Smooth muscle cell (in vitro differentiated cells): ENCODE data around the gene TNFSF13. TPM values are rescaled to one million over a fixed set of nuclear protein-coding genes. Genes with fewer than 3 reads are reported as not detected.

Experiments used
- DNase-seq: peaks from one replicate; lab custom pipeline; 2025; ENCODE audit not compliant: unreplicated experiment; lab: John Stamatoyannopoulos, UW
- H2AFZ ChIP-seq: fragments of 200-600 bp; sonication (generic); 2 replicates; pipeline ENCODE4 v1.6.0; 2016; ENCODE audit warnings: antibody characterized with exemption, low read depth, mild to moderate bottlenecking
- H3F3A ChIP-seq: fragments of 200-600 bp; sonication (generic); 2 replicates; pipeline ENCODE4 v1.6.0; 2017; ENCODE audit warnings: antibody characterized with exemption, low read depth
- H3K27ac ChIP-seq: fragments of 200-600 bp; sonication (generic); 2 replicates; pipeline ENCODE4 v1.5.1; 2016; ENCODE audit warnings: low read depth, mild to moderate bottlenecking
- H3K27me3 ChIP-seq: fragments of 200-600 bp; sonication (generic); 2 replicates; pipeline ENCODE4 v1.6.1; 2016; ENCODE audit warnings: low read depth, mild to moderate bottlenecking
- H3K36me3 ChIP-seq: fragments of 200-600 bp; sonication (generic); 2 replicates; pipeline ENCODE4 v1.5.1; 2016; ENCODE audit warnings: low read depth
- H3K4me1 ChIP-seq: fragments of 200-600 bp; sonication (generic); 2 replicates; pipeline ENCODE4 v1.5.1; 2016; ENCODE audit warnings: low read depth
- H3K4me2 ChIP-seq: fragments of 200-600 bp; sonication (generic); 2 replicates; pipeline ENCODE4 v1.6.0; 2016; ENCODE audit warnings: mild to moderate bottlenecking
- H3K4me3 ChIP-seq: fragments of 200-600 bp; sonication (generic); 2 replicates; pipeline ENCODE4 v1.5.1; 2016; ENCODE audit warnings: mild to moderate bottlenecking
- H3K79me2 ChIP-seq: fragments of 200-600 bp; sonication (generic); 2 replicates; pipeline ENCODE4 v1.6.0; 2016; ENCODE audit warnings: low read depth, mild to moderate bottlenecking
- H3K9ac ChIP-seq: fragments of 200-600 bp; sonication (generic); 2 replicates; pipeline ENCODE4 v1.6.0; 2016; ENCODE audit warnings: low read depth
- H3K9me3 ChIP-seq: fragments of 200-600 bp; sonication (generic); replicated peaks from 2 replicates; pipeline ENCODE4 v1.5.1; 2016; ENCODE audit warnings: low read depth
- H4K20me1 ChIP-seq: fragments of 200-600 bp; sonication (generic); 2 replicates; pipeline ENCODE4 v1.6.0; 2016; ENCODE audit warnings: low read depth
- CTCF ChIP-seq: fragments of 200-600 bp; sonication (generic); IDR thresholded peaks from 2 replicates; pipeline ENCODE4 v1.5.1; 2017; ENCODE audit warnings: borderline replicate concordance, mild to moderate bottlenecking, antibody characterized with exemption; ENCODE audit not compliant: insufficient read depth, poor library complexity, severe bottlenecking
- WGBS: methylation state at CpG from one replicate; pipeline ENCODE4 v1.1.7; 2016; ENCODE audit warnings: low lambda C conversion rate; 5-methylcytosine and 5-hydroxymethylcytosine counted together
- polyA plus RNA-seq: library from polyadenylated mRNA; unstranded; fragments of >200 nt; fragmentation: Nextera tagmentation; extraction: Ambion mirVana; gene quantifications from 2 replicates; pipeline ENCODE4 v1.2.1, GENCODE V29; 2016
- total RNA-seq: library from RNA; depleted of rRNA; stranded (reverse); fragments of >200 nt; gene quantifications from 2 replicates; pipeline ENCODE4 v1.2.3, GENCODE V29; 2014

Gene TNFSF13
- total and polyA plus RNA-seq, 2 experiments from 2014 or later = 0.38 to 4.1 TPM

DNA sequence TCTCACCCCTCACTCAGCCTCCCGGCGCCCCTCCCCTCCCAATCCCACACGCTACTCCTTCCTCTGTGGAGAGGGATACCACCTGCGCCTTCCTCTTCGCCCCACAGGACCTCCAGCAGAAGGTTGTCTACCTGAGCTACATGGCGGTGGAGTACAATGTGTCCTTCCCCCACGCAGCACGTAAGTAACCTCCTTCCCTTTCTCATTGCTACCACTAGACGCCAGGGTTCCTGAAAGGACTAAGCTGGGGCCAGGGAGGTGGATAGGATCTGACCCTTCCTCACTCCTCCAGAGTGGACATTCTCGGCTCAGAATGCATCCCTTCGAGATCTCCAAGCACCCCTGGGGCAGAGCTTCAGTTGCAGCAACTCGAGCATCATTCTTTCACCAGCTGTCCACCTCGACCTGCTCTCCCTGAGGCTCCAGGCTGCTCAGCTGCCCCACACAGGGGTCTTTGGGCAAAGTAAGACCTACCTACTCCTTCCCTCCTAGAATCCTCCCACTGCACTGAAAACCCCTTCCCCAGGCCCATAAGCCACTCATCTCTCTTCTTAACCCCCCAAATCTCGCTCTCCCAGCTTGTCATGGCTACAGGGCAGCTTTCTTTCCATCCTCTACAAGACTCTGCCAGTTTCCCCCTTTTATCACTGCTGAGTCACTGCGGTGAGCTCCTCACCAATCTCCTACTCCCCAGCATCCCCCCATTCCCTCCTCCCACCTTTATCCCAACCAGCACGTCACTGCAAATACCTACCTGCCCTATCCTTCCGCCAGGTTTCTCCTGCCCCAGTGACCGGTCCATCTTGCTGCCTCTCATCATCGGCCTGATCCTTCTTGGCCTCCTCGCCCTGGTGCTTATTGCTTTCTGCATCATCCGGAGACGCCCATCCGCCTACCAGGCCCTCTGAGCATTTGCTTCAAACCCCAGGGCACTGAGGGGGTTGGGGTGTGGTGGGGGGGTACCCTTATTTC, 22.3 kb downstream of the TNFSF13 start:
- peak overlapping the region; percentile 88 for H3K27ac ChIP-seq
- 92% methylated on average over 23 of the region's 23 CpGs for WGBS
- H3K36me3 ChIP-seq = peaks cover 9% of the 10 kb centered on the region
- no peak overlapping the region for H3K4me2 ChIP-seq
- peaks cover 51% of the 10 kb centered on the region for H3F3A ChIP-seq
- no peaks in the 10 kb centered on the region for H3K9me3 ChIP-seq
- peaks cover 24% of the 10 kb centered on the region for H3K4me1 ChIP-seq
- no peak overlapping the region for H3K9ac ChIP-seq
- H2AFZ ChIP-seq = no peak overlapping the region
- H3K4me3 ChIP-seq = no peak overlapping the region
- peaks cover 33% of the 10 kb centered on the region for H4K20me1 ChIP-seq
- no peak for DNase-seq
- H3K79me2 ChIP-seq = peaks cover 47% of the 10 kb centered on the region
- TF ChIP-seq CTCF = no peak
- no peaks in the 10 kb centered on the region for H3K27me3 ChIP-seq

GRCh38 chr17:7582396-7583252, 24.1 kb downstream of the TNFSF13 start:
- no peak for TF ChIP-seq CTCF

GRCh38 chr17:7583253-7584109, 24.9 kb downstream of the TNFSF13 start, which contains the start of gene MPDU1:
Gene MPDU1 (plus strand): TSS chr17:7583852. CDS start chr17:7583863, 11 bp downstream.
- no peak for TF ChIP-seq CTCF
- peak within 1 kb of the TSS; percentile 81 for H3K4me3 ChIP-seq
- H4K20me1 ChIP-seq = peaks cover 7% of the 10 kb centered on the region
- H3K27me3 ChIP-seq = no peaks in the 10 kb centered on the region
- peaks cover 24% of the 10 kb centered on the region for H3K4me1 ChIP-seq
- H3K4me2 ChIP-seq = peak within 1 kb of the TSS; percentile 91
- H2AFZ ChIP-seq = peak within 1 kb of the TSS; percentile 83
- 21% methylated on average over 69 of the region's 69 CpGs for WGBS
- H3F3A ChIP-seq = peaks cover 32% of the 10 kb centered on the region
- peak within 1 kb of the TSS; percentile 99 for H3K9ac ChIP-seq
- peak; percentile 88 for DNase-seq
- H3K27ac ChIP-seq = peak within 1 kb of the TSS; percentile 99
- H3K79me2 ChIP-seq = peaks cover 29% of the 10 kb centered on the region
- H3K9me3 ChIP-seq = no peaks in the 10 kb centered on the region
- no peaks in the 10 kb centered on the region for H3K36me3 ChIP-seq

More at GRCh38 chr17:7582396-7583252, 24.1 kb downstream of the TNFSF13 start:
- DNase-seq = no peak
- peak overlapping the region; percentile 91 for H3K4me2 ChIP-seq
- H3K79me2 ChIP-seq = peaks cover 30% of the 10 kb centered on the region
- H3K9ac ChIP-seq = peak overlapping the region; percentile 76
- no peaks in the 10 kb centered on the region for H3K9me3 ChIP-seq
- peak overlapping the region; percentile 99 for H3K27ac ChIP-seq
- WGBS = 93% methylated on average over 36 of the region's 36 CpGs
- H3K4me3 ChIP-seq = peak overlapping the region; percentile 81
- no peak overlapping the region for H2AFZ ChIP-seq
- H3F3A ChIP-seq = peaks cover 40% of the 10 kb centered on the region
- H3K27me3 ChIP-seq = no peaks in the 10 kb centered on the region
- H3K4me1 ChIP-seq = peaks cover 24% of the 10 kb centered on the region
- peaks cover 2% of the 10 kb centered on the region for H3K36me3 ChIP-seq
- peaks cover 15% of the 10 kb centered on the region for H4K20me1 ChIP-seq
